ENCODE data around the gene TGFBI.

GRCh38 chr5:136061630-136062365, 33.0 kb downstream of the TGFBI start:
- TF ChIP-seq GATA2 (IDR thresholded peaks at IDR 0.05; ENCODE audit: low read depth, low read length) (no peak), GATA3 (IDR thresholded peaks at IDR 0.05; ENCODE audit: low read depth, low read length) (no peak)

All from SH-SY5Y (cell line).